Measurements from ENCODE around the gene ZNF385B.

Gene ZNF385B

DNA sequence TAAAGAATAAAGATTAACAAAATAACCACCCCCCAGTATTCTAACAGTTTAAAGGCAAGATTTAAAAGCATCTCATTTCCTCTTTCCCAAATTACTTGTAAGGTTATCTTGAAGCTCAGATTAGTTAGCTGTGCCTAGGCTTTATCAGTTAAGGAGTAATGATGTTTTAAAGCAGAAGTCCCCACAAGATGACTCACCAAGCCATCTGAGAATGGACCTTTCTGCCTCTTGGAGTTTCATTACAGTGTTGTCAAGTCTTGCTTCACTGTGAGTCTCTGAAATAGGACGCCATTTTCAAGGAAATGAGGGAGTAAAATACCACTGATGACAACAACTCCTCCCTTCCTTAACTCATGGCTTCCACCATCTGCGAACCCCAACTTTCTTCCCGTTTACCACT is 35.9 kb downstream of the ZNF385B start:
- Histone ChIP-seq H3K27me3 (ENCODE audit: control insufficient read depth, insufficient read depth, low read length) (no peaks in the 10 kb centered on the region), H3K36me3 (ENCODE audit: control insufficient read depth, insufficient read depth, low read length) (no peaks in the 10 kb centered on the region), H3K4me1 (ENCODE audit: control insufficient read depth, insufficient read depth, low read length) (peaks cover 7% of the 10 kb centered on the region; the same call in 1 of the 2 replicates), H3K27ac (ENCODE audit: low read depth, low read length) (no peak overlapping the region), H3K9me3 (ENCODE audit: control insufficient read depth, insufficient read depth, low read length) (no peaks in the 10 kb centered on the region), H3K4me3 (ENCODE audit: low read depth, low read length) (no peak overlapping the region), H3K9ac (ENCODE audit: low read depth, low read length) (no peak overlapping the region)

DNA sequence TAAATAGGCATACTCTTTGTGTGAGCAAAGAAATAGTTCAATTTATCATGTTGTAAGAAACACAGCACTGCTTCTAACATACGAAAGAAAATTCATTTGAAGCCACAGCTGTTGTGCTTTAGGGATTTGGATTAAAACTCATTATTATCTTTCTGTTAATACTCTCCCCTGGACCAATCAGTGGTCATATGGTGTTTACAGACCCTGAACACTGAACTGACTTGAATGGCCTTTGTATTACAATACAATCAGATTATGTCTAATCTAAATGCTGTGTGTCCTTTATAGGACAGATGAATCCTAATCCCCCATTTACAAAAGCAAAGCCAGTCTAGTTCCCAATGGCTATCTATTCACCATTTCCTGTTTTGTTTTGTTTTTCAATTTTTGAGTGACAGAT is 36.5 kb downstream of the ZNF385B start:
- H3K9me3 ChIP-seq (ENCODE audit: control insufficient read depth, insufficient read depth, low read length): no peaks in the 10 kb centered on the region
- H3K4me3 ChIP-seq (ENCODE audit: low read depth, low read length): no peak overlapping the region
- H3K9ac ChIP-seq (ENCODE audit: low read depth, low read length): no peak overlapping the region
- H3K4me1 ChIP-seq (ENCODE audit: control insufficient read depth, insufficient read depth, low read length): peaks cover 7% of the 10 kb centered on the region; the same call in 1 of the 2 replicates
- H3K27ac ChIP-seq (ENCODE audit: low read depth, low read length): no peak overlapping the region
- no peaks in the 10 kb centered on the region for H3K36me3 ChIP-seq (ENCODE audit: control insufficient read depth, insufficient read depth, low read length)
- H3K27me3 ChIP-seq (ENCODE audit: control insufficient read depth, insufficient read depth, low read length): no peaks in the 10 kb centered on the region

DNA sequence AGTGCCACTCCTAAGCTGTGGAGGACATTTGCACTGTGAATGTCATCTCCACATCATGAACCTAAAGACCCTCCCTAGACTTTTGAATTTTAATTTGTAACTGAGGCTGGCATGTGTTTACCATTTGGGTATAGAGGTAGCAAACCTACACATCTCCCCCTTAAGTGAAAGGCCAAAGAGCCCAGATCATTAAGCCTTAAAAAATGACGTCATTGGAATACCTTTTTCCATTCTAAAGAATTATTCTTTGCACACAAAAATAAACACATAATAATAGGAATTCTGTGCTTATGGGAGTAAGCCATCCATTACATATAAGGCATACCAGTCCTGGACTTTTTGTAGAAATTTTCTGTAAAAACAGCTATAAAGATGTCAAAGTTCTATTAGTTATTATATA is 38.9 kb downstream of the ZNF385B start:
- Histone ChIP-seq H3K4me1 (ENCODE audit: control insufficient read depth, insufficient read depth, low read length) (peaks cover 7% of the 10 kb centered on the region; the same call in 1 of the 2 replicates), H3K27me3 (ENCODE audit: control insufficient read depth, insufficient read depth, low read length) (no peaks in the 10 kb centered on the region), H3K9me3 (ENCODE audit: control insufficient read depth, insufficient read depth, low read length) (no peaks in the 10 kb centered on the region), H3K4me3 (ENCODE audit: low read depth, low read length) (no peak overlapping the region), H3K36me3 (ENCODE audit: control insufficient read depth, insufficient read depth, low read length) (no peaks in the 10 kb centered on the region), H3K9ac (ENCODE audit: low read depth, low read length) (no peak overlapping the region), H3K27ac (ENCODE audit: low read depth, low read length) (no peak overlapping the region)

DNA sequence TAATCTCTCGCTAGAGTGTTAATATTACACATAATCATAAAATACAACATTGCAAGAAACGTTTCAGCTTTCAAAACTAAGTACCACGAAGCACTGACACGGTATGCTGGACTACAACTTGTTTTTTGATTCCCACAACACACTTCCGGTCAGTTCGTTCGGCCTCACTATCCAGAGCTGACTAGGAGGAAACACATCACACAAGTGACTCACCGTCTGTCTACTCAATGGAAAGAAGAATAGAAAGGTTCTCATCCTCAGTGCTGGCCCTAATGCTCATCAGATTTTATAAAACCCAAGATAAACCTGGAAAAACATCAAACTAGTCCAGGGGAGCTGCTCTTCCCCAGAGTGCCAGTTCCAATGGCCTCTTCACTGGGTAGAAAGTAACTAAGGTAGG is 42.9 kb downstream of the ZNF385B start:
- H3K4me1 ChIP-seq (ENCODE audit: control insufficient read depth, insufficient read depth, low read length): no peaks in the 10 kb centered on the region
- H3K9ac ChIP-seq (ENCODE audit: low read depth, low read length): no peak overlapping the region
- H3K4me3 ChIP-seq (ENCODE audit: low read depth, low read length): no peak overlapping the region
- H3K9me3 ChIP-seq (ENCODE audit: control insufficient read depth, insufficient read depth, low read length): no peaks in the 10 kb centered on the region
- H3K36me3 ChIP-seq (ENCODE audit: control insufficient read depth, insufficient read depth, low read length): no peaks in the 10 kb centered on the region
- H3K27me3 ChIP-seq (ENCODE audit: control insufficient read depth, insufficient read depth, low read length): no peaks in the 10 kb centered on the region
- H3K27ac ChIP-seq (ENCODE audit: low read depth, low read length): no peak overlapping the region

DNA sequence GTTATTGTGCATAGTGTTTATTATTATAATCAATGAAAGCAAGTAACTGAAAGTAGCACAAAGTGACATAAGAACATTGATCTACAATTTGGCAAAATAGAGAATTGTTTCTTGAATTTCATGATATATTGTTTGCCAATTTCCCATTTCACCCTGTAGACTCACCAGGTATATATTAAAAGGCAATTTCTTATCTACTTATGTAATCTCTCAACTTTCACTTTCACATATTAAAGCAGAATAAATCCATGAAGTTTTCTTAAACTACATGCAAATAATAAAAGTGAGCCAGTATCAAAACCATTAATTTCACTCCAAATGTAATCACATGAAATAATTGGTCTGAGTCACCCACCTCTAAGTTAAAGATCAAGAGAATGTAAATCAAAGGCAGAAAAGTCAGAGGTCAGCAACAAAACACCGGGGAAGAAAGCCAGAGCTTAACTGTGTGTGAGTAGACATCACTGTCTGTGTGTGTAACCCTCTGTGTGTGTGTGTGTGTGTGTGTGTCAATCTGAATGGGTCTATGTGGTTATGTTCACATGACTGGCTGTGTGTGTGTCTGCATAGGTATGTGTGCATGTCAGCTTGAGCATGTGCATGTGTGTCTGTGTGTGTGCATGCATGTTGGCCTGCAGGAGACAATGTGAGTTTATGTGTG is 44.1 kb downstream of the ZNF385B start:
- no peaks in the 10 kb centered on the region for H3K9me3 ChIP-seq (ENCODE audit: control insufficient read depth, insufficient read depth, low read length)
- H3K27ac ChIP-seq (ENCODE audit: low read depth, low read length): no peak overlapping the region
- H3K4me1 ChIP-seq (ENCODE audit: control insufficient read depth, insufficient read depth, low read length): no peaks in the 10 kb centered on the region
- H3K36me3 ChIP-seq (ENCODE audit: control insufficient read depth, insufficient read depth, low read length): no peaks in the 10 kb centered on the region
- H3K4me3 ChIP-seq (ENCODE audit: low read depth, low read length): no peak overlapping the region
- H3K27me3 ChIP-seq (ENCODE audit: control insufficient read depth, insufficient read depth, low read length): no peaks in the 10 kb centered on the region
- no peak overlapping the region for H3K9ac ChIP-seq (ENCODE audit: low read depth, low read length)

DNA sequence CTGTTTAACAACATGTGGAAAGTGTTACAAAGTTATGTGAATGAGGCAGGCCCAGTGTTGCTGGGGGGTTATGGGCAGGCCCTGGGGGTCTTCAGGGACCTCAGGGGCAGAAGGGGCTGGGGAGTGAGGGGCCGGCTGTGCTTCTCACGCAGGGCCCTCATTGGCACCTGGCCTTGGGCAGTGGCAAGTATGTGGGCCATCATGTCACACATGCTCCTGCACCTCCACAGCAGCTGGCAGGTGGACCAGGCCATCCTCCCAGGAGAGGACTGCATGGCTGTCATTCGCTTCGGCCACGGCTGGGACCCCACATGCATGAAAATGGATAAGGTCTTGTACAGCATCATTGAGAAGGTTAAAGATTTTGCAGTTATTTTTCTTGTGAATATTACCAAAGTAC is 47.4 kb downstream of the ZNF385B start:
- no peak overlapping the region for H3K9ac ChIP-seq (ENCODE audit: low read depth, low read length)
- no peaks in the 10 kb centered on the region for H3K9me3 ChIP-seq (ENCODE audit: control insufficient read depth, insufficient read depth, low read length)
- no peaks in the 10 kb centered on the region for H3K36me3 ChIP-seq (ENCODE audit: control insufficient read depth, insufficient read depth, low read length)
- no peaks in the 10 kb centered on the region for H3K27me3 ChIP-seq (ENCODE audit: control insufficient read depth, insufficient read depth, low read length)
- no peak overlapping the region for H3K27ac ChIP-seq (ENCODE audit: low read depth, low read length)
- H3K4me3 ChIP-seq (ENCODE audit: low read depth, low read length): no peak overlapping the region
- no peaks in the 10 kb centered on the region for H3K4me1 ChIP-seq (ENCODE audit: control insufficient read depth, insufficient read depth, low read length)

DNA sequence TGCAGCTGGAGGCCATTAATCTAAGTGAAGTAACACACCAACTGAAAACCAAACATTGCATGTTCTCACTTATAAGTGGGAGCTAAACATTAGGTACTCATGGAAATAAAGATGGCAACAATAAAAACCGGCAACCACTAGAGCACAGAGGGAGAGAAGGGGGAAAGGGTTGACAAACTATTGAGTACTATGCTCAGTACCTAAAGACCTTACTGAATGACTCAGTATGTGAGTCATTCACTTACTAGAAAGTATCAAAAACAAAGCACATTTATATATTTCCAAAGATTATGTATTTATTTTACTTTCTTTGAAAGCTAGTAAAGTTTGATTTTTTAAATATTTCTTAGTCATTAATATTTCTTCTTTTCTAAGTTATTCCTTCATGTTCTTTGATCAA is 48.9 kb downstream of the ZNF385B start:
- Histone ChIP-seq H3K4me1 (ENCODE audit: control insufficient read depth, insufficient read depth, low read length) (no peaks in the 10 kb centered on the region), H3K27me3 (ENCODE audit: control insufficient read depth, insufficient read depth, low read length) (no peaks in the 10 kb centered on the region), H3K9ac (ENCODE audit: low read depth, low read length) (no peak overlapping the region), H3K27ac (ENCODE audit: low read depth, low read length) (no peak overlapping the region), H3K9me3 (ENCODE audit: control insufficient read depth, insufficient read depth, low read length) (no peaks in the 10 kb centered on the region), H3K4me3 (ENCODE audit: low read depth, low read length) (no peak overlapping the region), H3K36me3 (ENCODE audit: control insufficient read depth, insufficient read depth, low read length) (no peaks in the 10 kb centered on the region)

DNA sequence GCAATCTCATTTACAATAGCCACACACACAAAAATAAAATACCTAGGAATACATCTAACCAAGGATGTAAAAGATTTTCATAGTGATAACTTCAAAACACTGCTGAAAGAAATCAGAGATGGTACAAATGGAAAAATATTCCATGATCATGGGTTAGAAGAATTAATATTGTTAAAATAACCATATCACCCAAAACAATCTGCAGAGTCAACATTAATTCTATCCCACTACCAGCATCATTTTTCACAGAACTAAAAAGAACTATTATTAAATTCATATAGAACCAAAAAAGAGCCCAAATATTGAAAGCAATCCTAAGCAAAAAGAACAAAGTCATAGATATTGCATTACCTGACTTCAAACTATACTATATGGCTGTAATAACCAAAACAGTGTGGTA is 50.4 kb downstream of the ZNF385B start:
- Histone ChIP-seq H3K27ac (ENCODE audit: low read depth, low read length) (no peak overlapping the region), H3K9me3 (ENCODE audit: control insufficient read depth, insufficient read depth, low read length) (no peaks in the 10 kb centered on the region), H3K9ac (ENCODE audit: low read depth, low read length) (no peak overlapping the region), H3K4me3 (ENCODE audit: low read depth, low read length) (no peak overlapping the region), H3K27me3 (ENCODE audit: control insufficient read depth, insufficient read depth, low read length) (no peaks in the 10 kb centered on the region), H3K4me1 (ENCODE audit: control insufficient read depth, insufficient read depth, low read length) (no peaks in the 10 kb centered on the region), H3K36me3 (ENCODE audit: control insufficient read depth, insufficient read depth, low read length) (no peaks in the 10 kb centered on the region)

DNA sequence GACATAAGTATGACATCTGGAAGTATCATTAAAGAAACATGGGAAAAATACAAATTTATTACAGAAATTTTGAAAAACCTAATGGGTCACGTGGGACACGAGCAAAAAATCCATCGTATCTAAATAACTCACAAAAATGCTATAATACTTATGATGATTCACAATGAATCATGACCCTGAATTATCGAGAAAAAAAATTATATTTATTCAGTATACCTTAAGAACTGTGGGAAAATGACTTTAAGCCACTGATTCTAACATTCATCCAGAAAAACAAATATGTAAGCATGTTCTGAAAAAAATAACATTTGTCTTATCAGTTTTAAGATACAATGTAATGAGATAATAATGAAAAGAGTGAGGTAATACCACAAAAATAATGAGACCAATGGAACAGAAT is 51.8 kb downstream of the ZNF385B start:
- H3K27me3 ChIP-seq (ENCODE audit: control insufficient read depth, insufficient read depth, low read length): no peaks in the 10 kb centered on the region
- H3K4me1 ChIP-seq (ENCODE audit: control insufficient read depth, insufficient read depth, low read length): no peaks in the 10 kb centered on the region
- no peak overlapping the region for H3K9ac ChIP-seq (ENCODE audit: low read depth, low read length)
- no peak overlapping the region for H3K4me3 ChIP-seq (ENCODE audit: low read depth, low read length)
- no peaks in the 10 kb centered on the region for H3K36me3 ChIP-seq (ENCODE audit: control insufficient read depth, insufficient read depth, low read length)
- H3K9me3 ChIP-seq (ENCODE audit: control insufficient read depth, insufficient read depth, low read length): no peaks in the 10 kb centered on the region
- no peak overlapping the region for H3K27ac ChIP-seq (ENCODE audit: low read depth, low read length)

DNA sequence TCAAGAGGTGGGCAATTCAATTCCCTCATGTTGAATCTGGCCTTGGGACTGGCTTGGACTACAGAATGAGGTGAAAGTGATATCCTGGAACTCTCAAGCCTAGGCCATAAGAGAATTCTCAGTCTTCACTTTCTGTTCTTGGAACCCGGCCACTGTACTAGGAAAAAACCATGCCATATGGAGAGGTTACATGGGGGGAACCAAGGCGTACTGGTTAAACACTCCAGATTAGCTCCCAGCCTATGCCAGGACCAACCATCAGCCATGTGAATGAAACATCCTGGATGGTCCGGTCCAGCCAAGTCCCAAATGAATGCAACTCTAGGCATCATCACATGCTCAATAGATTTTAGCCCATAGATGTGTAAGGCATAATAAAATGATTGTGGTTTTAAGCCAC is 56.4 kb downstream of the ZNF385B start:
- no peak overlapping the region for H3K4me3 ChIP-seq (ENCODE audit: low read depth, low read length)
- peaks cover 9% of the 10 kb centered on the region for H3K4me1 ChIP-seq (ENCODE audit: control insufficient read depth, insufficient read depth, low read length)
- H3K9ac ChIP-seq (ENCODE audit: low read depth, low read length): no peak overlapping the region
- no peaks in the 10 kb centered on the region for H3K27me3 ChIP-seq (ENCODE audit: control insufficient read depth, insufficient read depth, low read length)
- H3K27ac ChIP-seq (ENCODE audit: low read depth, low read length): no peak overlapping the region
- H3K36me3 ChIP-seq (ENCODE audit: control insufficient read depth, insufficient read depth, low read length): no peaks in the 10 kb centered on the region
- no peaks in the 10 kb centered on the region for H3K9me3 ChIP-seq (ENCODE audit: control insufficient read depth, insufficient read depth, low read length)

DNA sequence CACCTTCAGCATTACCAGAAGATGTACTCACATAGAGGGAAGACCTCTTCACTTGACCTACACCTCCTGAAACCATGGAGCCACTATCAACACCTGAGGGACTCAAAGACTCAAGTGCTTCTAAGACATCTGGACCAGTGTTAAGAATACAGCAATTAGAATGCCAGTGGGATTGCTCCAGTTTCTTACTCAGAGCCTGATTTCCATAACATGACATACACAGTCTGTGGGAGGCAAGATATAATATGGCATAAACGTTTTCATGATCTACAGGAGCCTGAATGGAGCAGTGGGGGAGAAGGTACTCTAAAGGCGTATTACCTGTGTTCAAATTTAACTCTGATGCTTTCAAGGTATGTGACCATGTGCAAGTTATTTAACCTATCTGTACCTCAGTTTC is 57.2 kb downstream of the ZNF385B start:
- H3K9me3 ChIP-seq (ENCODE audit: control insufficient read depth, insufficient read depth, low read length): no peaks in the 10 kb centered on the region
- H3K4me1 ChIP-seq (ENCODE audit: control insufficient read depth, insufficient read depth, low read length): peaks cover 9% of the 10 kb centered on the region
- H3K9ac ChIP-seq (ENCODE audit: low read depth, low read length): no peak overlapping the region
- H3K4me3 ChIP-seq (ENCODE audit: low read depth, low read length): no peak overlapping the region
- H3K27me3 ChIP-seq (ENCODE audit: control insufficient read depth, insufficient read depth, low read length): no peaks in the 10 kb centered on the region
- no peak overlapping the region for H3K27ac ChIP-seq (ENCODE audit: low read depth, low read length)
- H3K36me3 ChIP-seq (ENCODE audit: control insufficient read depth, insufficient read depth, low read length): no peaks in the 10 kb centered on the region
